IMR-90 (cell line): Measurements from ENCODE around the gene TFCP2. TPM values are rescaled to one million over a fixed set of nuclear protein-coding genes. Genes with fewer than 3 reads are reported as not detected.

Experiments used
- ATAC-seq: fragments of 200-7000 bp; cut with Tn5 transposase; 2 replicates; pipeline ENCODE4 v1.9.1; 2020; ENCODE audit warnings: low read depth, mild to moderate bottlenecking, moderate library complexity
- BruUV-seq: library from RNA; stranded (reverse); fragments of 400-500 nt; replicated peaks from 2 replicates; lab custom pipeline; 2021; lab: Mats Ljungman, UMichigan
- CTCF ChIA-PET: fragments of 300-600 bp; formaldehyde crosslinking; extraction: SDS; loops from one replicate; lab custom pipeline; 2021; ENCODE audit warnings: antibody characterized with exemption; lab: Yijun Ruan, JAX
- POLR2A ChIA-PET: fragments of 300-600 bp; sonication (Branson Sonifier 250); formaldehyde crosslinking; loops from one replicate; lab custom pipeline; 2022; ENCODE audit warnings: antibody characterized with exemption; ENCODE audit not compliant: unreplicated experiment; lab: Charles Lee
- DNase-seq: peaks from one replicate; pipeline ENCODE4 v3.0.0; 2013
- H2AFZ ChIP-seq: replicated peaks from 2 replicates; pipeline ENCODE3; 2013; ENCODE audit warnings: low read length, mild to moderate bottlenecking; ENCODE audit not compliant: poor library complexity
- H2AK5ac ChIP-seq: 2 replicates; pipeline ENCODE4 v1.6.1; 2013; ENCODE audit warnings: low read depth, low read length, inconsistent platforms
- H2AK9ac ChIP-seq: replicated peaks from 2 replicates; pipeline ENCODE3; 2013; ENCODE audit warnings: mild to moderate bottlenecking, low read depth, low read length, moderate library complexity; ENCODE audit not compliant: poor library complexity
- H2BK120ac ChIP-seq: 2 replicates; pipeline ENCODE4 v1.6.1; 2013; ENCODE audit warnings: low read depth, low read length, inconsistent platforms
- H2BK15ac ChIP-seq: 3 replicates; pipeline ENCODE4 v1.6.1; 2013; ENCODE audit warnings: low read depth, low read length, inconsistent platforms
- H2BK20ac ChIP-seq: 2 replicates; pipeline ENCODE4 v1.6.1; 2013; ENCODE audit warnings: low read depth, mild to moderate bottlenecking, inconsistent platforms, low read length, moderate library complexity
- H2BK5ac ChIP-seq: 2 replicates; pipeline ENCODE4 v1.6.1; 2013; ENCODE audit warnings: mild to moderate bottlenecking, low read depth, low read length, inconsistent platforms; ENCODE audit not compliant: poor library complexity, severe bottlenecking
- H3K14ac ChIP-seq: replicated peaks from 2 replicates; pipeline ENCODE4 v1.6.1; 2013; ENCODE audit warnings: low read depth, low read length, inconsistent platforms
- H3K18ac ChIP-seq: 2 replicates; pipeline ENCODE4 v1.6.1; 2013; ENCODE audit warnings: low read depth, low read length, control low read depth
- H3K23ac ChIP-seq: 2 replicates; pipeline ENCODE4 v1.6.1; 2013; ENCODE audit warnings: low read depth, low read length, inconsistent platforms
- H3K27ac ChIP-seq: 2 replicates; pipeline ENCODE4 v1.5.1; 2013; ENCODE audit warnings: mild to moderate bottlenecking, control low read depth, low read length; ENCODE audit not compliant: insufficient read depth
- H3K27me3 ChIP-seq: 2 replicates; pipeline ENCODE4 v1.6.1; 2013; ENCODE audit warnings: low read length; ENCODE audit not compliant: control insufficient read depth, insufficient read depth
- H3K36me3 ChIP-seq: 2 replicates; pipeline ENCODE4 v1.6.1; 2013; ENCODE audit warnings: low read length, mixed read lengths; ENCODE audit not compliant: control insufficient read depth, insufficient read depth
- H3K4ac ChIP-seq: 2 replicates; pipeline ENCODE4 v1.6.1; 2013; ENCODE audit warnings: low read depth, low read length, inconsistent platforms
- H3K4me1 ChIP-seq: 2 replicates; pipeline ENCODE4 v1.6.1; 2013; ENCODE audit warnings: low read length, mixed read lengths; ENCODE audit not compliant: control insufficient read depth, insufficient read depth
- H3K4me2 ChIP-seq: 2 replicates; pipeline ENCODE4 v1.6.1; 2013; ENCODE audit warnings: low read depth, mild to moderate bottlenecking, control low read depth, low read length, moderate library complexity
- H3K4me3 ChIP-seq: 2 replicates; pipeline ENCODE4 v1.5.1; 2013; ENCODE audit warnings: low read depth, mild to moderate bottlenecking, control low read depth, low read length, moderate library complexity; ENCODE audit not compliant: insufficient read depth
- H3K56ac ChIP-seq: 2 replicates; pipeline ENCODE4 v1.6.1; 2013; ENCODE audit warnings: low read length, inconsistent platforms; ENCODE audit not compliant: insufficient read depth; ENCODE audit errors: extremely low read depth
- H3K79me1 ChIP-seq, 2 experiments: 2 replicates each; pipeline ENCODE4 v1.6.1; 2013; ENCODE audit warnings: low read length in 2 of 2, inconsistent platforms in 1 of 2, low read depth in 1 of 2
- H3K9ac ChIP-seq: 2 replicates; pipeline ENCODE4 v1.6.1; 2013; ENCODE audit warnings: low read depth, low read length, control low read depth
- H3K9me1 ChIP-seq: 2 replicates; pipeline ENCODE4 v1.6.1; 2013; ENCODE audit warnings: low read length, inconsistent platforms; ENCODE audit not compliant: insufficient read depth
- H3K9me3 ChIP-seq: 2 replicates; pipeline ENCODE4 v1.6.1; 2013; ENCODE audit warnings: low read length; ENCODE audit not compliant: control insufficient read depth, insufficient read depth
- H4K20me1 ChIP-seq: 2 replicates; pipeline ENCODE4 v1.6.1; 2013; ENCODE audit warnings: low read length, inconsistent platforms; ENCODE audit not compliant: insufficient read depth
- H4K5ac ChIP-seq: 2 replicates; pipeline ENCODE4 v1.6.1; 2013; ENCODE audit warnings: mild to moderate bottlenecking, low read depth, low read length, control low read depth
- H4K8ac ChIP-seq, 2 experiments: 2 replicates each; pipeline ENCODE4 v1.6.1; 2013; ENCODE audit warnings: low read depth in 2 of 2, low read length in 2 of 2, control low read depth in 1 of 2, inconsistent platforms in 1 of 2
- H4K91ac ChIP-seq: 2 replicates; pipeline ENCODE4 v1.6.1; 2013; ENCODE audit warnings: low read depth, low read length, inconsistent platforms; ENCODE audit not compliant: insufficient read depth
- BHLHE40 ChIP-seq: fragments of 150-350 bp; IDR thresholded peaks from 2 replicates; pipeline ENCODE4 v1.6.1; 2016; ENCODE audit warnings: mild to moderate bottlenecking, low read depth, low read length
- CEBPB ChIP-seq: IDR thresholded peaks from 2 replicates; pipeline ENCODE4 v1.6.1; 2012; ENCODE audit warnings: low read depth, low read length, improper control_type of control experiment
- CHD1 ChIP-seq: IDR thresholded peaks from 2 replicates; pipeline ENCODE4 v1.6.1; 2012; ENCODE audit warnings: low read depth, low read length, improper control_type of control experiment
- FOS ChIP-seq: fragments of 150-350 bp; IDR thresholded peaks from 2 replicates; pipeline ENCODE4 v1.6.1; 2016; ENCODE audit warnings: low read depth, low read length
- MAFK ChIP-seq: IDR thresholded peaks from 2 replicates; pipeline ENCODE4 v1.6.1; 2012; ENCODE audit warnings: low read depth, low read length, improper control_type of control experiment
- MAZ ChIP-seq: IDR thresholded peaks from 2 replicates; pipeline ENCODE4 v1.6.1; 2012; ENCODE audit warnings: low read depth, mild to moderate bottlenecking, low read length, improper control_type of control experiment, moderate library complexity, borderline replicate concordance
- MXI1 ChIP-seq: IDR thresholded peaks from 2 replicates; pipeline ENCODE4 v1.6.1; 2012; ENCODE audit warnings: low read depth, mild to moderate bottlenecking, low read length, moderate library complexity, borderline replicate concordance
- NFE2L2 ChIP-seq: fragments of 150-350 bp; IDR thresholded peaks from 2 replicates; pipeline ENCODE4 v1.6.1; 2016; ENCODE audit warnings: low read depth, mild to moderate bottlenecking, low read length
- POLR2A ChIP-seq: IDR thresholded peaks from 2 replicates; pipeline ENCODE4 v1.6.1; 2012; ENCODE audit warnings: mild to moderate bottlenecking, low read depth, low read length
- RAD21 ChIP-seq: IDR thresholded peaks from 2 replicates; pipeline ENCODE4 v1.6.1; 2012; ENCODE audit warnings: low read length, improper control_type of control experiment
- RCOR1 ChIP-seq: IDR thresholded peaks from 2 replicates; pipeline ENCODE4 v1.6.1; 2012; ENCODE audit warnings: mild to moderate bottlenecking, low read length, improper control_type of control experiment; ENCODE audit not compliant: insufficient replicate concordance
- RFX5 ChIP-seq: IDR thresholded peaks from 2 replicates; pipeline ENCODE4 v1.8.0; 2012; ENCODE audit warnings: low read depth, mild to moderate bottlenecking, low read length, moderate library complexity
- SMC3 ChIP-seq: fragments of 150-350 bp; IDR thresholded peaks from 2 replicates; pipeline ENCODE4 v1.6.1; 2016; ENCODE audit warnings: low read depth, mild to moderate bottlenecking, antibody characterized with exemption, low read length, moderate library complexity
- WGBS, 2 experiments: methylation state at CpG; one replicate each; pipeline versions ENCODE4 v1.1.5 to v1.1.7; 2013; ENCODE audit warnings: missing lambda C conversion rate in 2 of 2; ENCODE audit not compliant: insufficient read length in 1 of 2; ENCODE audit errors: extremely low coverage in 2 of 2; 5-methylcytosine and 5-hydroxymethylcytosine counted together
- dilution Hi-C: fragments of 300-500 bp; cut with HindIII; formaldehyde crosslinking; loops from one replicate; pipeline ENCODE4 v1.14.3; 2018; ENCODE audit warnings: low sequenced_read_pairs; ENCODE audit not compliant: unreplicated experiment
- in situ Hi-C: fragments of 300-500 bp; cut with MboI; formaldehyde crosslinking; loops from 3 replicates; pipeline ENCODE4 v1.14.3; 2019; ENCODE audit warnings: low sequenced_read_pairs, inconsistent platforms, mixed read lengths
- intact Hi-C: fragments of 100-400 bp; cut with micrococcal nuclease; formaldehyde crosslinking; loops from 2 replicates; pipeline ENCODE4 v1.10.0; 2022
- polyA plus RNA-seq, 3 experiments: library from polyadenylated mRNA; depleted of rRNA; stranded (reverse); fragments of >200 nt; gene quantifications; 2 replicates each; pipeline ENCODE4 v1.2.3, GENCODE V29; 2012; ENCODE audit warnings: low replicate concordance in 1 of 3
- total RNA-seq: library from RNA; depleted of rRNA; stranded (reverse); fragments of >200 nt; gene quantifications from 2 replicates; pipeline ENCODE4 v1.2.3, GENCODE V29; 2012
- TF ChIP-seq, protein P1 (sequence below): conservative IDR thresholded peaks from 2 replicates; pipeline ENCODE4 v1.5.1; 2012; ENCODE audit warnings: mild to moderate bottlenecking, low read depth, low read length, improper control_type of control experiment
- TF ChIP-seq, protein P2 (sequence below): fragments of 150-350 bp; IDR thresholded peaks from 2 replicates; pipeline ENCODE4 v1.6.1; 2017; ENCODE audit warnings: mild to moderate bottlenecking, antibody characterized with exemption, low read length, low read depth
- TF ChIP-seq, protein P3 (sequence below): fragments of 150-350 bp; IDR thresholded peaks from 2 replicates; pipeline ENCODE4 v1.6.1; 2016; ENCODE audit warnings: low read depth, mild to moderate bottlenecking, low read length, moderate library complexity, borderline replicate concordance

The TFCP2 gene
- total and polyA plus RNA-seq, 2 of the 4 experiments (the other 2 are of a cell fraction): 10.0 to 15.4 TPM

DNA sequence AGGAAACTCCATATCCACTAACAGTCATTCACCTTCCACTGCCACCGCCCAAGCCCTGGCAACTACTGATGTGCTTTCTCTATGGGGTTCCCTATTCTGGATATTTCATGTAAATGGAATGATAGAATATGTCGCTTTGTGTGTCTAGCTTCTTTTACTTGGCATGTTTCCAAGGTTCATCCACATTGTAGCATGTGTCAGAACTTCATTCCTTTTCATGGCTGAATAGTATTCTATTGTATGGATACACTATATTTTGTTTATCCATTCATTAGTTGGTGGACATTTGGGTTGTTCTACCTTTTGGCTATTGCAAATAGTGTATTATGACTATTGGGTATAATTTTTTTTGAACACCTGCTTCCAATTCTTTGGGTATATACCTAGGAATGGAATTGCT lies 36.3 kb upstream of the TFCP2 start:
- WGBS, 2 experiments: no CpG with 5 or more reads among the region's 2 CpGs

More for the DNA sequence above, 36.3 kb upstream of the TFCP2 start:
- Histone ChIP-seq H3K27me3 (no peaks in the 10 kb centered on the region), H3K36me3 (peaks cover 8% of the 10 kb centered on the region), H3K79me1 (peaks cover 0 to 9% of the 10 kb centered on the region in 2 experiments; a peak in 2 of 4 replicates), H4K5ac (no peak overlapping the region), H3K9me1 (peaks cover 2% of the 10 kb centered on the region; the same call in 1 of the 2 replicates), H3K18ac (no peak overlapping the region), H3K9me3 (peaks cover 4% of the 10 kb centered on the region; the same call in 1 of the 2 replicates), H4K20me1 (no peaks in the 10 kb centered on the region), H2AK9ac (no peak overlapping the region), H3K4ac (no peak overlapping the region), H3K14ac (no peak overlapping the region), H2AK5ac (no peak overlapping the region), H4K8ac (no peak overlapping the region), H4K91ac (no peak overlapping the region), H2BK120ac (no peak overlapping the region), H3K9ac (no peak overlapping the region), H3K23ac (no peak overlapping the region), H3K4me1 (no peaks in the 10 kb centered on the region; the same call in 1 of the 2 replicates), H3K56ac (no peak overlapping the region), H3K4me2 (no peak overlapping the region), H2BK5ac (no peak overlapping the region), H3K27ac (no peak overlapping the region), H3K4me3 (no peak overlapping the region), H2BK20ac (no peak overlapping the region), H2AFZ (no peak overlapping the region), H2BK15ac (no peak overlapping the region)
- intact Hi-C loops (no loop called here), in situ Hi-C loops (no loop called here), dilution Hi-C loops (no loop called here)
- no TSS peak for BruUV-seq
- TF ChIP-seq, protein P1, sequence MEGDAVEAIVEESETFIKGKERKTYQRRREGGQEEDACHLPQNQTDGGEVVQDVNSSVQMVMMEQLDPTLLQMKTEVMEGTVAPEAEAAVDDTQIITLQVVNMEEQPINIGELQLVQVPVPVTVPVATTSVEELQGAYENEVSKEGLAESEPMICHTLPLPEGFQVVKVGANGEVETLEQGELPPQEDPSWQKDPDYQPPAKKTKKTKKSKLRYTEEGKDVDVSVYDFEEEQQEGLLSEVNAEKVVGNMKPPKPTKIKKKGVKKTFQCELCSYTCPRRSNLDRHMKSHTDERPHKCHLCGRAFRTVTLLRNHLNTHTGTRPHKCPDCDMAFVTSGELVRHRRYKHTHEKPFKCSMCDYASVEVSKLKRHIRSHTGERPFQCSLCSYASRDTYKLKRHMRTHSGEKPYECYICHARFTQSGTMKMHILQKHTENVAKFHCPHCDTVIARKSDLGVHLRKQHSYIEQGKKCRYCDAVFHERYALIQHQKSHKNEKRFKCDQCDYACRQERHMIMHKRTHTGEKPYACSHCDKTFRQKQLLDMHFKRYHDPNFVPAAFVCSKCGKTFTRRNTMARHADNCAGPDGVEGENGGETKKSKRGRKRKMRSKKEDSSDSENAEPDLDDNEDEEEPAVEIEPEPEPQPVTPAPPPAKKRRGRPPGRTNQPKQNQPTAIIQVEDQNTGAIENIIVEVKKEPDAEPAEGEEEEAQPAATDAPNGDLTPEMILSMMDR: no peak
- no peak for TF ChIP-seq MAZ
- TF ChIP-seq RFX5: no peak
- no peak for TF ChIP-seq RAD21
- no peak for TF ChIP-seq FOS
- no peak for TF ChIP-seq NFE2L2
- TF ChIP-seq MXI1: no peak
- TF ChIP-seq, protein P2, sequence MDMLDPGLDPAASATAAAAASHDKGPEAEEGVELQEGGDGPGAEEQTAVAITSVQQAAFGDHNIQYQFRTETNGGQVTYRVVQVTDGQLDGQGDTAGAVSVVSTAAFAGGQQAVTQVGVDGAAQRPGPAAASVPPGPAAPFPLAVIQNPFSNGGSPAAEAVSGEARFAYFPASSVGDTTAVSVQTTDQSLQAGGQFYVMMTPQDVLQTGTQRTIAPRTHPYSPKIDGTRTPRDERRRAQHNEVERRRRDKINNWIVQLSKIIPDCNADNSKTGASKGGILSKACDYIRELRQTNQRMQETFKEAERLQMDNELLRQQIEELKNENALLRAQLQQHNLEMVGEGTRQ: no peak
- TF ChIP-seq RCOR1: no peak
- no peak for TF ChIP-seq CEBPB
- TF ChIP-seq, protein P3, sequence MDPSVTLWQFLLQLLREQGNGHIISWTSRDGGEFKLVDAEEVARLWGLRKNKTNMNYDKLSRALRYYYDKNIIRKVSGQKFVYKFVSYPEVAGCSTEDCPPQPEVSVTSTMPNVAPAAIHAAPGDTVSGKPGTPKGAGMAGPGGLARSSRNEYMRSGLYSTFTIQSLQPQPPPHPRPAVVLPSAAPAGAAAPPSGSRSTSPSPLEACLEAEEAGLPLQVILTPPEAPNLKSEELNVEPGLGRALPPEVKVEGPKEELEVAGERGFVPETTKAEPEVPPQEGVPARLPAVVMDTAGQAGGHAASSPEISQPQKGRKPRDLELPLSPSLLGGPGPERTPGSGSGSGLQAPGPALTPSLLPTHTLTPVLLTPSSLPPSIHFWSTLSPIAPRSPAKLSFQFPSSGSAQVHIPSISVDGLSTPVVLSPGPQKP: no peak
- TF ChIP-seq SMC3: no peak
- TF ChIP-seq POLR2A: no peak
- no peak for TF ChIP-seq MAFK
- TF ChIP-seq CHD1: no peak
- TF ChIP-seq BHLHE40: no peak
- ChIA-PET CTCF (no interaction called here), POLR2A (no interaction called here)
- DNase-seq (no peak), ATAC-seq (no peak)
